NCI-H146 (cell line): Measurements from ENCODE around the gene UTY.
"Not testable (repeated sequence)": the region's sequence is repeated elsewhere in the genome, so short reads cannot be mapped to it uniquely, and the experiment has no call there.

Experiments used
- DNase-seq: peaks from one replicate; lab custom pipeline; 2025; lab: John Stamatoyannopoulos, UW

UTY gene

GRCh38 chrY:13299411-13299810 is 180.4 kb downstream of the UTY start:
- no peak for DNase-seq

GRCh38 chrY:13296176-13296890 is 183.5 kb downstream of the UTY start:
- DNase-seq: no peak

- no peak for DNase-seq
Observed at GRCh38 chrY:13295026-13295425, 184.8 kb downstream of the UTY start.

GRCh38 chrY:13291199-13291598 is 188.6 kb downstream of the UTY start:
- no peak for DNase-seq

- DNase-seq: not testable (repeated sequence)
Observed at GRCh38 chrY:13282151-13283054, 197.4 kb downstream of the UTY start.

GRCh38 chrY:13279561-13279960 is 200.3 kb downstream of the UTY start:
- DNase-seq: no peak

- no peak for DNase-seq
Observed at GRCh38 chrY:13271706-13272105, 208.1 kb downstream of the UTY start.

- DNase-seq: not testable (repeated sequence)
Observed at GRCh38 chrY:13253941-13254440, 225.8 kb downstream of the UTY start.

- no peak for DNase-seq
Observed at GRCh38 chrY:13250421-13250820, 229.4 kb downstream of the UTY start.

- DNase-seq: no peak
Observed at GRCh38 chrY:13243716-13244115, 236.1 kb downstream of the UTY start.

- no peak for DNase-seq
Observed at GRCh38 chrY:13233901-13234300, 245.9 kb downstream of the UTY start.

GRCh38 chrY:13233118-13233517 is 246.7 kb downstream of the UTY start:
- no peak for DNase-seq

- no peak for DNase-seq
Observed at GRCh38 chrY:13227354-13227953, 252.4 kb downstream of the UTY start.

GRCh38 chrY:13210961-13211646 is 268.7 kb downstream of the UTY start:
- no peak for DNase-seq

GRCh38 chrY:13205214-13205613 is 274.6 kb downstream of the UTY start:
- DNase-seq: no peak
